ENCODE results near the gene FAM124B. TPM values are rescaled to one million over a fixed set of nuclear protein-coding genes. Genes with fewer than 3 reads are reported as not detected.

The FAM124B gene
- total RNA-seq, 3 donors from 2014 or later: 0.43 to 1.4 (median 0.55) TPM

- peak; percentile 39 for TF ChIP-seq CTCF (IDR thresholded peaks at IDR 0.05)
- intact Hi-C loops (cut with DNase I, micrococcal nuclease): loop anchor here (2.0 to 5.0 kb wide), 3 partner anchors 294 to 420 kb away; no protein-coding TSS in a partner anchor
- no peaks in the 10 kb centered on the region for H3K9me3 ChIP-seq
- ATAC-seq (peak; percentile 85), DNase-seq (peak in 1 of 3 donors; percentile 81)
- H3K4me1 ChIP-seq (ENCODE audit: low read depth): no peaks in the 10 kb centered on the region
- H3K4me3 ChIP-seq: no peak overlapping the region
- H3K36me3 ChIP-seq (ENCODE audit: low read depth): no peaks in the 10 kb centered on the region
These were observed 44.6 kb downstream of the FAM124B start for GRCh38 chr2:224357098-224357901.

DNA sequence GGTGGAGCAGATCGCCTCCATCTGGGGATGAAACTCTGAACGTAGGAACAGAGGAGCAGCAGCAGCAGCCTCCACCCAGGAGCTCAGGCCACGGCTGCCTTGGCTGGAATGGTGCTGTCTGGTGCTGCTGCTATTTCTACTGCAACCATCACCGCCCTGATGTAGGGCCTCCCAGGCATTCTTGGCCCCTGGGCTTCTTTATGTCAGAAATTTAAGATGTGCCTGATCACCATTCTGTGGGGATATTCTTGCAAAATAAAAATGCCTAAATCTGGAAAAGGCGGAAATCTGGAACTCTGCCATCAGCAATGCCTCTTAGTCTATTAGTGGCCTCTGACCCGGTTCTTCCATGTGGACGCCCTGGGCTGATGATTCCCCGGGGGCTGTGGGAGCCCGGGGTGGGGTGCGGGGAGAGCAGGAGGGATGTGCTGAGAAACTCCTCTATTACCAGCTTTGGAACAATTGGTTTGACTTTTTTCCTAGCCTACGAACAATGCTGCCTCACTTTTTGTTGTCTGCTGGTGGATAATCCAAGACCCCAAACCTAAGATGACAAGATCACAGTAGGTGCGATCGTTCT is 47.2 kb downstream of the FAM124B start:
- Histone ChIP-seq H3K4me1 (ENCODE audit: low read depth) (no peaks in the 10 kb centered on the region), H3K9me3 (no peaks in the 10 kb centered on the region), H3K4me3 (no peak overlapping the region), H3K36me3 (ENCODE audit: low read depth) (no peaks in the 10 kb centered on the region)
- TF ChIP-seq CTCF (IDR thresholded peaks at IDR 0.05): no peak
- intact Hi-C loops (cut with DNase I, micrococcal nuclease): loop anchor here (5.0 kb wide), 2 partner anchors 298 to 423 kb away; no protein-coding TSS in a partner anchor
- no peak for DNase-seq
- no peak for ATAC-seq

GRCh38 chr2:224350703-224351102 is 51.2 kb downstream of the FAM124B start:
- intact Hi-C loops (cut with DNase I, micrococcal nuclease): no loop called here
- Histone ChIP-seq H3K36me3 (ENCODE audit: low read depth) (no peaks in the 10 kb centered on the region), H3K4me1 (ENCODE audit: low read depth) (no peaks in the 10 kb centered on the region), H3K4me3 (no peak overlapping the region), H3K9me3 (no peaks in the 10 kb centered on the region)
- ATAC-seq (no peak), DNase-seq (no peak)
- no peak for TF ChIP-seq CTCF (IDR thresholded peaks at IDR 0.05)

DNA sequence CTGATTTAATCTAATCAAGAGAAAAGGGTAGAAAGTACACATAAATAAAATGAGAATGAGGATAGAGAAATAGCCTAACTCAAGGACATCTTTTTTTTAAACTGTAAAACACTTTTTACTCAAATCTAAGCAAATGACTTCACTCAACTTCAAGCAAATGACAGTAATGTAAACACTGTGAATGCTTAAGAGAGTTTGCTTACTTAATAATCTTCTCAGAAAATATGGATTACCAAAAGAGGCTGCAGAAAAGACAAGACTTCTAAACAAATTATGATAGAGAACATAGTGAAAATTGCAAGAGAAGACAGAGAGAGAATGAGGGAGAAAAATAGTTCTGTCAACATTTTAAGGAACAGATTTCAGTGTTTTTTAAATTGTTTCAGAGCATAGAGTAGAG is 52.5 kb downstream of the FAM124B start:
- no peak overlapping the region for H3K4me3 ChIP-seq
- intact Hi-C loops (cut with DNase I, micrococcal nuclease): no loop called here
- DNase-seq: no peak
- no peak for ATAC-seq
- no peak for TF ChIP-seq CTCF (IDR thresholded peaks at IDR 0.05)
- no peaks in the 10 kb centered on the region for H3K9me3 ChIP-seq
- no peaks in the 10 kb centered on the region for H3K36me3 ChIP-seq (ENCODE audit: low read depth)
- H3K4me1 ChIP-seq (ENCODE audit: low read depth): no peaks in the 10 kb centered on the region

- H3K4me3 ChIP-seq: no peak overlapping the region
- no peaks in the 10 kb centered on the region for H3K4me1 ChIP-seq (ENCODE audit: low read depth)
- no peak for TF ChIP-seq CTCF (IDR thresholded peaks at IDR 0.05)
- intact Hi-C loops (cut with DNase I, micrococcal nuclease): no loop called here
- no peak for DNase-seq
- no peak for ATAC-seq
- no peaks in the 10 kb centered on the region for H3K36me3 ChIP-seq (ENCODE audit: low read depth)
- no peaks in the 10 kb centered on the region for H3K9me3 ChIP-seq
These were observed 54.5 kb downstream of the FAM124B start for GRCh38 chr2:224347176-224348051.
